Central memory CD8-positive, alpha-beta T cell (primary cell): ENCODE results near the gene ASAP2.

Experiments used
- ATAC-seq: fragments of 150-1000 bp; cut with Tn5 transposase; replicated peaks from 2 replicates; pipeline ENCODE4 v1.10.0; 2022; ENCODE audit warnings: mild to moderate bottlenecking, moderate FRiP score, moderate number of reproducible peaks; ENCODE audit not compliant: poor library complexity, severe bottlenecking; ENCODE audit errors: extremely low read depth
- DNase-seq, 2 donors: peaks; one replicate each; pipeline ENCODE4 v3.0.0; 2021; ENCODE audit warnings: low spot score in 2 of 2
- H3K27ac Mint-ChIP-seq: one replicate; pipeline ENCODE4 v1.8.0; 2022; ENCODE audit warnings: low read depth, mild to moderate bottlenecking, moderate library complexity, mixed read lengths
- H3K27me3 Mint-ChIP-seq: one replicate; pipeline ENCODE4 v1.8.0; 2022; ENCODE audit warnings: mixed read lengths
- H3K36me3 Mint-ChIP-seq: one replicate; pipeline ENCODE4 v1.8.0; 2022; ENCODE audit warnings: mild to moderate bottlenecking, moderate library complexity, mixed read lengths; ENCODE audit not compliant: insufficient read depth
- H3K4me1 Mint-ChIP-seq: one replicate; pipeline ENCODE4 v1.8.0; 2022; ENCODE audit warnings: mixed read lengths
- H3K4me3 Mint-ChIP-seq: one replicate; pipeline ENCODE4 v1.8.0; 2022; ENCODE audit warnings: mild to moderate bottlenecking, moderate library complexity, mixed read lengths
- H3K9me3 Mint-ChIP-seq: one replicate; pipeline ENCODE4 v1.8.0; 2022; ENCODE audit warnings: mixed read lengths

Gene ASAP2

GRCh38 chr2:9192712-9193111 is 13.9 kb upstream of the ASAP2 start:
- no peak overlapping the region for H3K27ac Mint-ChIP-seq
- DNase-seq = no peak
- H3K4me1 Mint-ChIP-seq = no peaks in the 10 kb centered on the region
- no peak for ATAC-seq
- peaks cover 5% of the 10 kb centered on the region for H3K36me3 Mint-ChIP-seq
- H3K9me3 Mint-ChIP-seq = no peaks in the 10 kb centered on the region
- H3K27me3 Mint-ChIP-seq = peaks cover 30% of the 10 kb centered on the region
- no peak overlapping the region for H3K4me3 Mint-ChIP-seq

- Mint-ChIP-seq H3K27me3 (peaks cover 47% of the 10 kb centered on the region), H3K27ac (no peak overlapping the region), H3K36me3 (peaks cover 3% of the 10 kb centered on the region), H3K9me3 (no peaks in the 10 kb centered on the region), H3K4me3 (no peak overlapping the region), H3K4me1 (no peaks in the 10 kb centered on the region)
- no peak for ATAC-seq
- DNase-seq = no peak
Observed at GRCh38 chr2:9194352-9194751, 12.3 kb upstream of the ASAP2 start.

GRCh38 chr2:9196637-9197036 is 10.0 kb upstream of the ASAP2 start:
- Mint-ChIP-seq H3K9me3 (no peaks in the 10 kb centered on the region), H3K4me1 (no peaks in the 10 kb centered on the region), H3K4me3 (no peak overlapping the region), H3K36me3 (peaks cover 3% of the 10 kb centered on the region), H3K27ac (no peak overlapping the region), H3K27me3 (peaks cover 67% of the 10 kb centered on the region)
- ATAC-seq (no peak), DNase-seq (no peak)

- no peak for ATAC-seq
- peaks cover 1% of the 10 kb centered on the region for H3K36me3 Mint-ChIP-seq
Observed at GRCh38 chr2:9197916-9198315, 8.7 kb upstream of the ASAP2 start.

GRCh38 chr2:9199716-9200632 is 6.6 kb upstream of the ASAP2 start:
- H3K27ac Mint-ChIP-seq = no peak overlapping the region
- peaks cover 1% of the 10 kb centered on the region for H3K36me3 Mint-ChIP-seq
- no peaks in the 10 kb centered on the region for H3K9me3 Mint-ChIP-seq
- DNase-seq = no peak
- peaks cover 69% of the 10 kb centered on the region for H3K27me3 Mint-ChIP-seq
- no peak for ATAC-seq
- H3K4me1 Mint-ChIP-seq = no peaks in the 10 kb centered on the region
- H3K4me3 Mint-ChIP-seq = no peak overlapping the region

More at GRCh38 chr2:9197916-9198315, 8.7 kb upstream of the ASAP2 start:
- DNase-seq = no peak
- H3K9me3 Mint-ChIP-seq = no peaks in the 10 kb centered on the region
- peaks cover 67% of the 10 kb centered on the region for H3K27me3 Mint-ChIP-seq
- H3K4me1 Mint-ChIP-seq = no peaks in the 10 kb centered on the region
- H3K27ac Mint-ChIP-seq = no peak overlapping the region
- no peak overlapping the region for H3K4me3 Mint-ChIP-seq

GRCh38 chr2:9200633-9201015 is 6.0 kb upstream of the ASAP2 start:
- H3K4me1 Mint-ChIP-seq = peaks cover under 1% of the 10 kb centered on the region
- H3K27me3 Mint-ChIP-seq = peaks cover 76% of the 10 kb centered on the region
- H3K27ac Mint-ChIP-seq = no peak overlapping the region
- H3K4me3 Mint-ChIP-seq = no peak overlapping the region
- no peaks in the 10 kb centered on the region for H3K9me3 Mint-ChIP-seq
- DNase-seq = no peak
- ATAC-seq = no peak
- H3K36me3 Mint-ChIP-seq = no peaks in the 10 kb centered on the region

- Mint-ChIP-seq H3K9me3 (no peaks in the 10 kb centered on the region), H3K27me3 (peaks cover 77% of the 10 kb centered on the region), H3K36me3 (no peaks in the 10 kb centered on the region), H3K4me1 (peaks cover 6% of the 10 kb centered on the region), H3K4me3 (no peak overlapping the region), H3K27ac (no peak overlapping the region)
- ATAC-seq = no peak
- no peak for DNase-seq
Observed at GRCh38 chr2:9201185-9201891, 5.3 kb upstream of the ASAP2 start.

GRCh38 chr2:9203006-9203405 is 3.6 kb upstream of the ASAP2 start:
- DNase-seq (no peak), ATAC-seq (no peak)
- Mint-ChIP-seq H3K36me3 (no peaks in the 10 kb centered on the region), H3K4me1 (peaks cover 6% of the 10 kb centered on the region), H3K9me3 (no peaks in the 10 kb centered on the region), H3K27ac (no peak overlapping the region), H3K27me3 (peaks cover 65% of the 10 kb centered on the region), H3K4me3 (no peak overlapping the region)

- DNase-seq = no peak
- Mint-ChIP-seq H3K27me3 (peaks cover 65% of the 10 kb centered on the region), H3K4me1 (peaks cover 6% of the 10 kb centered on the region), H3K4me3 (no peak overlapping the region), H3K36me3 (no peaks in the 10 kb centered on the region), H3K27ac (no peak overlapping the region), H3K9me3 (no peaks in the 10 kb centered on the region)
- no peak for ATAC-seq
Observed at GRCh38 chr2:9203876-9204275, 2.7 kb upstream of the ASAP2 start.

- ATAC-seq (no peak), DNase-seq (no peak)
- Mint-ChIP-seq H3K9me3 (no peaks in the 10 kb centered on the region), H3K27ac (no peak overlapping the region), H3K36me3 (no peaks in the 10 kb centered on the region), H3K27me3 (peaks cover 58% of the 10 kb centered on the region), H3K4me1 (peaks cover 6% of the 10 kb centered on the region), H3K4me3 (no peak overlapping the region)
Observed at GRCh38 chr2:9204939-9205338, 1.7 kb upstream of the ASAP2 start.

GRCh38 chr2:9205486-9205885 is 1.1 kb upstream of the ASAP2 start:
- Mint-ChIP-seq H3K27ac (no peak overlapping the region), H3K4me1 (peaks cover 6% of the 10 kb centered on the region), H3K36me3 (no peaks in the 10 kb centered on the region), H3K27me3 (peaks cover 58% of the 10 kb centered on the region), H3K9me3 (no peaks in the 10 kb centered on the region), H3K4me3 (peak overlapping the region; percentile 38)
- DNase-seq = no peak
- no peak for ATAC-seq

- no peaks in the 10 kb centered on the region for H3K9me3 Mint-ChIP-seq
- DNase-seq (no peak), ATAC-seq (no peak)
- H3K27ac Mint-ChIP-seq = no peak overlapping the region
- H3K27me3 Mint-ChIP-seq = peaks cover 60% of the 10 kb centered on the region
- peaks cover 6% of the 10 kb centered on the region for H3K4me1 Mint-ChIP-seq
- no peaks in the 10 kb centered on the region for H3K36me3 Mint-ChIP-seq
- peak overlapping the region; percentile 32 for H3K4me3 Mint-ChIP-seq
Observed at GRCh38 chr2:9206991-9207640, 504 bp downstream of the ASAP2 start.
